ENCODE results near the gene IGFBP4. TPM values are rescaled to one million over a fixed set of nuclear protein-coding genes. Genes with fewer than 3 reads are reported as not detected.

The IGFBP4 gene
- total RNA-seq, 2 donors from 2014 or later, result 81.0 to 237 TPM

DNA sequence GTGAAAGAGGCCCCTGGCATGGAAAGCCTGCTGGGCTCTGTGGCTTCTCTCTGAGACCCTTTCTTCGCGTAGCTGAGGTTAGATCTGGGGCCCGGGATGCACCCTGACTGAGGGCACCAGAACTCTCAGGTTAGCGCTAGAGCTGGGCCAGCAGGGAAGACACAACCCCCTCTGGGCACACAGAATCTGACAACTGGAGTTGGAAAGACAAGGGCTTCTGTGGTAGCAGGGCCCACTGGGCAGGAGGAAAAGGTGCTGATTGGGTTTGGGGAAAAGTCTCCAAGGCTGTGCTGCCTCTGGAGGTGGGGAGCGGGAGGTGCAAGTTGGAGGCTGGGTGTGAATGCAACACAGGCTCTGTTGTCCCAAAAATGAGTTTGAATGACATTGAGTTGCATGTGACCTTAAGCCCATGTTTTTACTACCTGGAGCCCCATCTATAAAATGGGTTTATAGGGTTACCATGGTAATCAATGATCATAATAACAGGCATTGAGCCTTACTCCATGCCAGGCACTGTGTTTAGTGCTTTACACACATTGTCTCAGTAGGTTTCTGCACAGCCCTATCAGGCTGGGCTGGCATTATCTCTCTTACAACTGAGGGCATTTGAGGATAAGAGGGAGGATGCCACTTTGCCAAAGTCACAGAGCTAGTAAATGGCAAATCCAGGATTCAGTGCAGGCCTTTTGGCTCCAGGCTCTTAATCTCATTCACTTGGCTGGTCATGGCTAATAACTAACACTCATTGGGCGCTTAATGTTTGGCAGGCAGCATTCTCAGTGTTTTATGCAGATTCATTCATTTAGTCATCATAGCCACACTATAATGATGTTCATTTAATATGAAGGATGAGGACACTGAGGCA is 9.5 kb upstream of the IGFBP4 start:
- DNase-seq (ENCODE audit: low spot score), result no peak
- no peak overlapping the region for H3K4me3 ChIP-seq
- H3K27ac ChIP-seq, result peak overlapping the region; percentile 5 to 29
- TF ChIP-seq, protein P1, sequence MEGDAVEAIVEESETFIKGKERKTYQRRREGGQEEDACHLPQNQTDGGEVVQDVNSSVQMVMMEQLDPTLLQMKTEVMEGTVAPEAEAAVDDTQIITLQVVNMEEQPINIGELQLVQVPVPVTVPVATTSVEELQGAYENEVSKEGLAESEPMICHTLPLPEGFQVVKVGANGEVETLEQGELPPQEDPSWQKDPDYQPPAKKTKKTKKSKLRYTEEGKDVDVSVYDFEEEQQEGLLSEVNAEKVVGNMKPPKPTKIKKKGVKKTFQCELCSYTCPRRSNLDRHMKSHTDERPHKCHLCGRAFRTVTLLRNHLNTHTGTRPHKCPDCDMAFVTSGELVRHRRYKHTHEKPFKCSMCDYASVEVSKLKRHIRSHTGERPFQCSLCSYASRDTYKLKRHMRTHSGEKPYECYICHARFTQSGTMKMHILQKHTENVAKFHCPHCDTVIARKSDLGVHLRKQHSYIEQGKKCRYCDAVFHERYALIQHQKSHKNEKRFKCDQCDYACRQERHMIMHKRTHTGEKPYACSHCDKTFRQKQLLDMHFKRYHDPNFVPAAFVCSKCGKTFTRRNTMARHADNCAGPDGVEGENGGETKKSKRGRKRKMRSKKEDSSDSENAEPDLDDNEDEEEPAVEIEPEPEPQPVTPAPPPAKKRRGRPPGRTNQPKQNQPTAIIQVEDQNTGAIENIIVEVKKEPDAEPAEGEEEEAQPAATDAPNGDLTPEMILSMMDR (IDR thresholded peaks at IDR 0.05), result peak; percentile 17 to 57
- H3K4me1 ChIP-seq, result peaks cover 0 to 29% of the 10 kb centered on the region in 2 donors
- H3K9me3 ChIP-seq, result no peaks in the 10 kb centered on the region
- no peaks in the 10 kb centered on the region for H3K36me3 ChIP-seq
- H3K27me3 ChIP-seq, result no peaks in the 10 kb centered on the region

DNA sequence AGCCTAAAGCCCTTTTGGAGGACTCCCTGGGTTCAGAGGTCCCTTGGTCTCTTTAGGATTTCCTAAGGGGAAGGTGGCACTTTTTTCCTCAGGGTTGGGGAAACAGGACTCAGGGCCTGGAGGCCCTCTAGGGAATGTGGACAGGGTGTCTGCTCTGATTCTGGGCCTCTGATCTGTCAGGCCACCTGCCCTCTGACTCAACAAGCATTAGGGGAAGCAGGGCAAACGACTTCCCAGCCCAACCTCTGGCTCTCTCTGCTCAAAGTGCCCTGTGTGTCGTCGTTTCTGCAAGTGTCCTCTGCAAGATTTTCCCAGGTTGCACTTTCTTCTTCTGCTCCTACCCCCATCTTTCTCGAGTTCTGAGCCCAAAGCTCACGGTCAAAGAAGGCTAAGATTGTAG is 6.6 kb upstream of the IGFBP4 start:
- Histone ChIP-seq H3K27me3 (no peaks in the 10 kb centered on the region), H3K27ac (no peak overlapping the region), H3K4me1 (peaks cover 0 to 29% of the 10 kb centered on the region in 2 donors), H3K4me3 (no peak overlapping the region), H3K36me3 (no peaks in the 10 kb centered on the region), H3K9me3 (no peaks in the 10 kb centered on the region)
- DNase-seq (ENCODE audit: low spot score), result no peak
- TF ChIP-seq, protein P1 (IDR thresholded peaks at IDR 0.05), result no peak

DNA sequence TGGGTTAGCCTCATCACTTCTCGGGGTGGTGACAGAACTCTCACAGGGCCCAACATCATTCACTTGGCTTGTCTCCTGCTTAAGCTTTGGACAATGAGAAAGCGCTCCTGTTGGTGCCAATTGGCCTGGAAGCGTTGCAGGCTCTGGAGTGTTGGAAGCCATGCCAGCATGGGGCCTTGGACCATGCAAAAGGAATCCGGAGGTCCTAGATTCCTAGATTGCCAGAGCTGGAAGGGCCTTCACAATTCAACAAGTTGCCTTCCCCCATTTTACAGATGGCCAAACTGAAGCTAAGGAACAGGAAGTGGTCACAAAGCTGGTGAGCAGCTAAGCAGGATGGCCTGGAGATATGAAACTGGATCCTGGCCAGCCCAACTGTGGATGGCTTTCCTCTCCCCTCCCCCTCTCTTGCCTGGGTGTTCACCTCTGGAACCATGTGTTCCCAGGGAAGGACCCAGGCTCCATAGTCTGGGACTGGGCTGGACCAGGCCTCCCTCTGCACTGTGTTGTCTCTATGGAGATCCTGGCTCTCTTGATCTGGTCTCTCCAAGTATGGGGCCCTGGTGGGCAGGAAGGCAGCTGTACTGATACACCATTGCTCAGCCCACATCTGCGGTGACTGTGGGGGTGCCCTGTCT is 6.0 kb upstream of the IGFBP4 start:
- Histone ChIP-seq H3K27ac (no peak overlapping the region), H3K4me3 (no peak overlapping the region), H3K9me3 (no peaks in the 10 kb centered on the region), H3K4me1 (peaks cover 0 to 32% of the 10 kb centered on the region in 2 donors), H3K27me3 (no peaks in the 10 kb centered on the region), H3K36me3 (no peaks in the 10 kb centered on the region)
- DNase-seq (ENCODE audit: low spot score), result no peak
- TF ChIP-seq, protein P1 (IDR thresholded peaks at IDR 0.05), result no peak

DNA sequence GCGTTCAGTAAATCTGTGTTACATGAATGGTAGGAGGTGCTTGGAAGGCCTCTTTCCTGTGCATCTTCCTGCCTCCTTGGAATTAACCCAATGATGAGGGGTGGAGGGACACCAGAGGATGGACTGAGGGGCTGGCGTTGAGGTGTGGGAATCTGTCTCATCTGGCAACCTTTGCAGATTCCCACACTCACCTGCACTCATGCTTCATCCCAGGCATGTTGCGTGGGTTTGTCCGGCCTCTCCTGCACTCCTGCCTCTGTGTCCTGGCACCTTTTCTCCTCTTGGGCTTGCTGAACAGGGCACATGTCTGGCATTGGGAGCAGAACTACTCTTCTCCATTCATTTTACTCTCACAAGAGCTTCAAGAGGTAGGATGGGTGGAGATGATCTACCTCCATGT is 3.1 kb upstream of the IGFBP4 start:
- Histone ChIP-seq H3K27me3 (no peaks in the 10 kb centered on the region), H3K36me3 (no peaks in the 10 kb centered on the region), H3K27ac (no peak overlapping the region), H3K4me1 (peaks cover 0 to 25% of the 10 kb centered on the region in 2 donors), H3K9me3 (no peaks in the 10 kb centered on the region), H3K4me3 (no peak overlapping the region)
- TF ChIP-seq, protein P1 (IDR thresholded peaks at IDR 0.05), result no peak
- DNase-seq (ENCODE audit: low spot score), result no peak

DNA sequence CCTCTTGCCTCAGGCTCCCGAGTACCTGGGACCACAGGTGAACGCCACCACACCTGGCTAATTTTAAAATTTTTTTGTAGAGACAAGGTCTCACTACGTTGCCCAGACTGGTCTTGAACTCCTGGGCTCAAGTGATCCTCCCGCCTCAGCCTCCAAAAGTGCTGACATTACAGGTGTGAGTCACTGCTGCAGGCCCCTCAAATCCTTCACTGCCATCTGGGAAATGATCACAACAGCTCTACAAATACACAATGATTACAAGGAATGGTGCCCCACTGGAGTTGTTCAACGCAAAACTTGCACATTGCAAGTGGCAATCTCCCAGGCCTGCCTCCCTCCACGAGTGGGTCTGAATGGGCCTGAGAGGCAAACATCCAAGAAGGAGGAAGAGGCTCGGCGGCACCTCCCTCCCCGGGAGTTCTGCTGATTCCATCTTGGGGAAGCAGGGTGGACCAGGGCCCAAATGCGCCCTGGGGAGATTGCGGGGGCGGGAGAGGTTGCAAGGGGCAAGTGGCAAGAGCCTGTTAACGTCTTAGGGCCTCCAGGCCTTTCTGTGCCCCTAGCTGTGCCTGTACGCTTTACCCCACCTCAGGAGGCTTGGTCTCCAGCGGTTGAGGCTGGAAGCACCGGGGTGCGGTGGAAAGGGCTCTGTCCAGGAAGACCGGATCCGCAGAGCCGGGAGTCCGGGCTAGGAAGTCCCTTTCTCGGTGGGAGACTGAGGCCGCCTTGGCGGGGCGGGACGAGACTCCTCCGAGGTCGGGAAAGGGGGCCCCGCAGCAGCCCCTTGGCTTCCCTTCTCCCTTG is 656 bp upstream of the IGFBP4 start:
- no peak for DNase-seq (ENCODE audit: low spot score)
- H3K36me3 ChIP-seq, result no peaks in the 10 kb centered on the region
- H3K4me3 ChIP-seq, result peak overlapping the region; percentile 55 to 70
- TF ChIP-seq, protein P1 (IDR thresholded peaks at IDR 0.05), result no peak
- no peaks in the 10 kb centered on the region for H3K27me3 ChIP-seq
- peaks cover 0 to 26% of the 10 kb centered on the region in 2 donors for H3K4me1 ChIP-seq
- H3K9me3 ChIP-seq, result no peaks in the 10 kb centered on the region
- H3K27ac ChIP-seq, result peak overlapping the region; percentile 89 to 91
